NCI-H128 (cell line): ENCODE data around the gene SF3B1.

ENCODE experiments used
- DNase-seq: peaks from one replicate; lab custom pipeline; 2025; ENCODE audit not compliant: unreplicated experiment; lab: John Stamatoyannopoulos, UW

Gene SF3B1

GRCh38 chr2:197340591-197340990 lies 94.2 kb downstream of the SF3B1 start:
- no peak for DNase-seq
